ENCODE data around the gene LRP1B.

DNA sequence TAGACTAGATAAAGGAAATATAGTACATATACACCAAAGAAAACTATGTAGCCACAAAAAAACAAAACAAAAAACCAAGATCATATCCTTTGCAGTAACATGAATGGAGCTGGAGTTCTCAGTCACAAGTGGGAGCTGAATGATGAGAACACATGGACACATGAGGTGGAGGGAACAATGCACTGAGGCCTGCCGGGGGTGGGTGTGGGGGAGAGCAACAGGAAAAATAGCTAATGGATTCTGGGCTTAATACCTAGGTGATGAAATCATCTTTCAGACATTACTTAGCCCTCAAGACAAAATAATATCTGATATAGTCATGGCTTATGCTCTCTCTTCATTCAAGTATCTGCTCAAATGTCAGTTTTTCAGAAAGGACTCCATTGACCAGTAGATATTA lies 930.6 kb downstream of the LRP1B start:
- TF ChIP-seq, protein P1, sequence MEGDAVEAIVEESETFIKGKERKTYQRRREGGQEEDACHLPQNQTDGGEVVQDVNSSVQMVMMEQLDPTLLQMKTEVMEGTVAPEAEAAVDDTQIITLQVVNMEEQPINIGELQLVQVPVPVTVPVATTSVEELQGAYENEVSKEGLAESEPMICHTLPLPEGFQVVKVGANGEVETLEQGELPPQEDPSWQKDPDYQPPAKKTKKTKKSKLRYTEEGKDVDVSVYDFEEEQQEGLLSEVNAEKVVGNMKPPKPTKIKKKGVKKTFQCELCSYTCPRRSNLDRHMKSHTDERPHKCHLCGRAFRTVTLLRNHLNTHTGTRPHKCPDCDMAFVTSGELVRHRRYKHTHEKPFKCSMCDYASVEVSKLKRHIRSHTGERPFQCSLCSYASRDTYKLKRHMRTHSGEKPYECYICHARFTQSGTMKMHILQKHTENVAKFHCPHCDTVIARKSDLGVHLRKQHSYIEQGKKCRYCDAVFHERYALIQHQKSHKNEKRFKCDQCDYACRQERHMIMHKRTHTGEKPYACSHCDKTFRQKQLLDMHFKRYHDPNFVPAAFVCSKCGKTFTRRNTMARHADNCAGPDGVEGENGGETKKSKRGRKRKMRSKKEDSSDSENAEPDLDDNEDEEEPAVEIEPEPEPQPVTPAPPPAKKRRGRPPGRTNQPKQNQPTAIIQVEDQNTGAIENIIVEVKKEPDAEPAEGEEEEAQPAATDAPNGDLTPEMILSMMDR (conservative IDR thresholded peaks at IDR 0.05; ENCODE audit: low read length), result no peak
- no peak for TF ChIP-seq EZH2phosphoT487 (IDR thresholded peaks at IDR 0.05; ENCODE audit: borderline replicate concordance)
